GM18951 (cell line): ENCODE data around the gene PRG2.
A peak's percentile ranks its signal among the peaks of the same experiment; 100 is the strongest.

Experiments used
- POLR2A ChIP-seq: IDR thresholded peaks from 4 replicates; pipeline ENCODE4 v1.6.1; 2011; ENCODE audit warnings: mild to moderate bottlenecking; ENCODE audit not compliant: insufficient read length, insufficient read depth; ENCODE audit errors: extremely low read depth
- in situ Hi-C: fragments of 300-500 bp; cut with MboI; formaldehyde crosslinking; loops from one replicate; pipeline ENCODE4 v1.12.0; 2022; ENCODE audit warnings: low sequenced_read_pairs, mixed read lengths, inconsistent platforms; ENCODE audit not compliant: unreplicated experiment

The PRG2 gene

DNA sequence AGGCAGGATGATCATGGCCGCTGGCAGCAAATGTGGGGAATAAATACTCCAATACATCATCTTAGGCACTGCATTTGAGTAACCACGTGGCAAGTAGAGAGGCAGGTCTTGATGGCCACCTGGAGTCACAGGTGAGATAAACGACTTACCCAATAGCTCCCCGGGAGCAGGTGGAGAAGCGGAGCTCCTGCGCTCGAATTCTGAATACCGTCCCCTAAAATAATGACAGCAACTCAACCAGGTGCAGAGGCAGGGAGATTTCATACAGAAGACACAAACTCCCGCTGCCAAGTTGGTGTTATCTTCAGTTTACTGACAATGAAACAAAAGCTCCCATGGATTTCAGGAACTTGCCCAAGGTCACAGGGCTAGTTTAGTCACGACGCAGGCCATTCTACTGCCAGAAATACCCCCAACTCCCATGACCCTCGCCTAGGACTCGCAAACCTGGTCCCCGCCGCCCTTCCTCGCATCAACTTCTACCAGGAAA is 36.0 kb upstream of the PRG2 start:
- in situ Hi-C loops = no loop called here
- TF ChIP-seq POLR2A = no peak

DNA sequence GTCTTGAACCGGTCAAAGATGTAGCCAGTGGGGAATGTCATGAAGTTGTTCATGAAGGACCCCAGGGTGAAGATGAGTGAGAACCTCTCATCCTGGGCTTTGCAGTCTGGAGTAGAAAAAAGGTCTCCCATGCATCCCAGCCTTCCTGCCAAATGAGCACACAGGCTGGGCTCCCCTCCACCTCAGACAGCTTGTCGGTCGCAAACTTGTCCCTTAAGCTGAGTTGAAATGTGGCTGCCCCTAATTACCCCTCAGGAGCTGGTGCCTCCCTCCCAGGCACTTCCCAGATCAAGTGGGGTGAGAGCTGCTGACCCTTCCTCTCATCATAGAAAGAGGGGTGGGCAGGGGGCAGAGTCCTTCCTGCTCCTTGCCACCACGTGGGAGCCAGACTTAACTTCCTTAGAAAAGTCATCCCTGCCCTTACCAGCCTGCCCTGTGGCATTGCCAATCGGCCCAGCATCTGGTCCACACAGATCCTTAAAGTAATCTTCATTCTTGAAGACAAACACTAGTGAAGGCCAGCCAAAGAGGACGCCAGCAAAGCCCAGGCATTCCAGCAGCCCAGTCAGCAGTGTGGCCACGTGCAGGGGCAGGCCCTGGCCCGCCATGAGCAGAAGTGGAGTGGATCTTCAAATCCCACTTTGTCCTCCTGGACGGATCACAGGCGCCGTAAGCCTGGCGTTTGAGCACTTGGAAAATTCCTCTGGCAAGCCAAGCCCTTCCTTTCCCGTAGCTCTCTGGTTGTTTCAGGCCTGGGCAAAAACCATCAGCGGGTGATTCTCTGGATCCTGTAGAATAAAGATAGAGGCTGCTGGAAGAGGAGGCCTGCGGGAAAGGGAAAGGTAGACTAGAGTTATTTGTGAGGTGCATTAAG is 35.4 kb upstream of the PRG2 start:
- no peak for TF ChIP-seq POLR2A
- in situ Hi-C loops = no loop called here

DNA sequence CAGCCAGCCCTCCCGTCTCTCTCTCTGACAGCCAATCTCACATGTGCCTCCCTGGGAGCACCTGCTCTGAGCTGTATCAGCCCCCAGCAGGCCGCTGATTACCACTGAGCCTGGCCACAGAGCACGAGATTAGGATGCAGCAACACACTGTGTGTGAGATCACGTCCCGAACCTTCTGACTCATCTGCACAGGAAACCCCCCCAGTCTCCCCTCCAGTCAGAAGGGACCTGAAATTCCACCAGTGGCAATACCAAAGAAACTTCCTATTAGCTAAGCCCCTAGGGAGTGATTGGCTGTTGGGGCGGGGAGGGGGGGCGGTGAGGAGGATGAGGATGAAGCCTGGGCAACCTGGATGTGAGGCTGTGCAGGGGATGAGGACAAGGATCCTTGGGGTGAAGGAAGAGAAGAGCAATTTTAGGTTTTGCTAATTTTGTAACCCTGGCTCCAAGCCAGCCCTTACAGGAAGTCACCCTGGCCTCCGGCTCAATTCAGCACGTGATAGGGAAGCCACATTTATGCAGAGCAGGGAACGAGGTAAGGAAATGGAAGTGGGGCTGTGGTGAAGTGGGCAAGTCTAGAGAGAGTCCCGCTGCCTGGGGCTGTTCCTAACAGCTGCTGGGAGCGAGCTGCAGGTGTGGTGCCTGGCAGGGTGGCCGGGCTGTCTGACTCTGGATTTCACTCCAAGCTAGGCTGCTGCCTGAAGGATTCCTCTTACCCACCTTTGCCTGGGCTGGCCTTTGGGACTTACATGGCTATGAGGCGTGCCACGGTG is 34.5 kb upstream of the PRG2 start:
- in situ Hi-C loops = no loop called here
- TF ChIP-seq POLR2A = peak; percentile 65

DNA sequence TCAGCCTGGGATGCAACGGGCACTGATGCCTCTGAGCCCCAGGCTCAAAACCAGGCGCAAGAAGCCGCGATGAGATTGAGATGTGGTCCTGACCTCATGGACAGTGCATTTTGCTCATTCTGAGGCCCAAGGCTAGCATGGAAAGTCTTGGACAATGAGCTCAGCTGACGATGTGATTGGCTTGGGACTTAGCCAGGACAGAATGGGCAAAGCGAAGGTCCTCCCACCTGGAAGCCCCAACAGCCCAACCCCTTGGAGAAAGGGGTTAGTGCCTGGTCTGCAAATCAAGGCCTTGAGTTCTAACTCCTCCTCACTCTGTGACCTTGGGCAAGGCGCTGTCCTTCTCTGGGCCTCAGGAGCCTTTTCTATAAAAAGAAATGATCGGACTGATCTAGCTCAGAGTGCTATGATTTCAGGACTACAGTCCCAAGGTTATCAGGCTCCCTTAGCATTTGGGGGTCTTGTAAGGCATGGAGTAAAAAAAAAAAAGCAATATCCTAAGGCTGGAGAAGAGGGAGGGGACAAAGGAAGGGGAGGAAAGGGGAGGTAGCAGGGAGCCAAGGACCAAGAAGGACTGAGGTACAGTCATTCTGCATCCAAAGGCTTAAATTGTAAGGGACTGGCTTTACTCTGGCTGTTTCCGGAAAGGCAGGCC is 33.8 kb upstream of the PRG2 start:
- TF ChIP-seq POLR2A = no peak
- in situ Hi-C loops = no loop called here

DNA sequence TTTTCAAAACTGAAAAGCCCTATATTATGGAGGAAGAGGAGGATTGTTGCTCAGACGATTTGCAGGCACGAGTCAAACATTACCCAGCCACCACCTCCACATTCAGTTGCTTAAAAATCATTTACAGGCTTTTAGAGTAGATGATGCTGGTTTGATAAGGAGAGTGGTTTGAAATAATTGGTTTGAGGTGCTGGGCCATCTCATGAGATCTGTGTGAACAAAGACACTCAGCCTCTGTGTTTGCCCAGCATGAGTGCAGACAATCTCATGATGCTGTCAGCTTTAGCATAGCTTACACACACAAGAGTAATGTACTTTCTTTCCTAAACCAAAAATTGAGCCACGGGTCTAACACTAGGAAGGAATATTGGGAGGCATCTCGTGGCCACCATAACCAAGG is 32.2 kb upstream of the PRG2 start:
- in situ Hi-C loops = no loop called here

DNA sequence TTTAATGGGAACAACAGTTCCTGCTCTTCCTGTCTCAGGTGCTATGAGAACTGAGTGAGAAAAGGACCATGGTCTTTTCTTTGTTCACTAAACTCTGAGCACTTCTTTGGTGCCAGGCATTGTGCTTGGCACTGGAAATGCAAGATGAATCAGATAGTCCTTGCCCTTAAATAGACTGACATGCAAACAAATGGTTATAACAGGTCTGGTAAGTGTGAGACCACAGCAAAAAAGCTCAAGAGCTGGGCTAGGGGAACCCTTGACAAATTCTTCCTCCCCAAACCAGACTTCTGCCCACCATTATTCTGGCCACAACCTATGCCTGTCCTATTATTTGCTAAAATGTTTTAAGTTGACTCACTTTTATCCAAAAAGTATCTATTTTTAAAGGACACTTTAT is 31.4 kb upstream of the PRG2 start:
- in situ Hi-C loops = no loop called here
- no peak for TF ChIP-seq POLR2A

More for the DNA sequence above, 32.2 kb upstream of the PRG2 start:
- TF ChIP-seq POLR2A = no peak

DNA sequence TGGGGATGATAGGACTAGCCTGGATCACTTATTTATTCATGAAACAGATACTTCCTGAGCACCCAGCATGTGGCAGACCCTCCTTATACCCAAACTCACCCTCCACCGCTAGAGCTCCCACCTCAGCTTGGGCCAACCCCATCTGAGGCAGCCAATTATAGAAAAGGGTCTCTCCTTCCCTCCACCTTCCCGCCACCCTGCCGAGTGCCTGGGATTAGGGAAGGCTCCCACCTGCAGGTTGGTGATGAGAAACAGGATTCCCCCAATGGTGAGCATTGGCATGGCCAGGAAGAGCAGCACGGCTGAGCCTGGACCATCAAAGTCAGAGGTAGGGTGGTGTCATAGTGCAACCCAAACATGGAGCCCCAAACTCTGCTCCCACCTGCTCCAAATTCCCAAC is 30.6 kb upstream of the PRG2 start:
- in situ Hi-C loops = no loop called here
- peak; percentile 25 for TF ChIP-seq POLR2A

DNA sequence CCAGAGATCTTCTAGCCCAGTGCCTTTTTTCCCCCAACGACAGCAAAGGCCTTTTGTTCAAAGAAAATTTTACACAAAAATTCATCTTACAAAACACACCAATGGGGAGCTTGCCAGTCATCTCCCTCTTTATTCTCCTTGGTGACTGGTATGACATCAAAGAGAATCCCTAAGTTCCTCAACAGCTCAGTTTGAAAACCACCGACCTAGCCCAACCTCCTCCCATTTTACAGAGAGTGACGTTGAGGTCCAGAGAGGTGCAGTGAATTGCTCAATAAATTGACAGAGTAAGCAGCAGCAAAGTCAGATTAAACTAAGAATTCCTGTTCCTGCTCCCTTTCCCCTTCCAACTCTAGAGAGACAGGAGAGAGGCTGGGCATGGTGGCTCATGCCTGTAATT is 28.7 kb upstream of the PRG2 start:
- no peak for TF ChIP-seq POLR2A
- in situ Hi-C loops = no loop called here

DNA sequence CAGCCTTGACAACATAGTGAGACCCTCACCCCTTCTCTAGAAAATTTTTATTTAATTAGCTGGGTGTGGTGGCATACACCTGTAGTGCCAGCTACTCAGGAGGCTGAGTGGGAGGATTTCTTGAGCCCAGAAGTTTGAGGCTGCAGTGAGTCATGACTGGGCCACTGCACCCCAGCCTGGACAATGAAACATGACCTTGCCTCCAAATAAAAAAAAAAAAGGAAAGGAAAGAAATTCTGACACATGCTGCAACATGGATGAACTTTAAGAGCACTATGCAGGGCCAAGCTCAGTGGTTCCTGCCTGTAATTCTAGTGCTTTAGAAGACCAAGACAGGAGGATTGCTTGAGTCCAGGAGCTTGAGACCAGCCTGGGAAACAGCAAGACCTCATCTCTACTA is 27.7 kb upstream of the PRG2 start:
- TF ChIP-seq POLR2A = no peak
- in situ Hi-C loops = no loop called here

DNA sequence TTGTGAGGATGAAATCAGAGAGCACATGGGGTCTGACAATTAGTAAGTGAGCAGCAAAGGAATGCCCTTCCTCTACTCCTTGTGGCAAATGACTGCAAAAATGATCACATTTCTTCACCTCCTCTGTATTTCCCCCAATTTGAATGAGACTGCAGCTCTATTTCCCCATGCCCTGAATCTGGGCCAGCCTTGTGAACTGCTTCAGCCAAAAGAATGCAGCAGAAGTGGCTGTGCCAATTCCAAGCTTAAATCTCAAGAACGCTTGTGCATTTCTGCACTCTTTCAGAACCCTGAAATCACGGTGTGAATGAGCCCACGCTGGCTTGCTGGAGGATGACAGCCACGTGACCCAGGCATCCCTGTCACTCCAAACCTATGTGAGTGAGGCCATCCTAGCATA is 26.6 kb upstream of the PRG2 start:
- in situ Hi-C loops = no loop called here
- no peak for TF ChIP-seq POLR2A

DNA sequence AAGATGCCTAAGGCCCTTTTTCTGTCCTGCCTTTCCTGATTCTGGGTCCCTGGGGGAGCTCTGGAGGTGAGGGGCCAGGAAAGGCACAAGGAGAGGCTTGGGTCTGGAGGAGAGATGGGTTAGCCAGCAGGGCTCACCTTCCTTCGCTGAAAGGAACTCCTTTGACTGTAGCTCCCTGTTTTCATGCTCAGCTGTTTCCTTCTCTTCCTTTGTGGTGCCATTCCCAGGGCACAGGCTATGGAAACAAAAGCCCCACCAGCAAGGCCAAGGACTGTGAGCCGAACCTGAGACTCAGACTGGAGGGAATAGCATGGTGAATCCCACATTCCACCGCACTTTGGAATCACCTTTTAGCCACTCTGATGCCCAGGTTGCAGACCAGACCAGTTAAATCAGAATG is 26.0 kb upstream of the PRG2 start:
- no peak for TF ChIP-seq POLR2A
- in situ Hi-C loops = no loop called here

DNA sequence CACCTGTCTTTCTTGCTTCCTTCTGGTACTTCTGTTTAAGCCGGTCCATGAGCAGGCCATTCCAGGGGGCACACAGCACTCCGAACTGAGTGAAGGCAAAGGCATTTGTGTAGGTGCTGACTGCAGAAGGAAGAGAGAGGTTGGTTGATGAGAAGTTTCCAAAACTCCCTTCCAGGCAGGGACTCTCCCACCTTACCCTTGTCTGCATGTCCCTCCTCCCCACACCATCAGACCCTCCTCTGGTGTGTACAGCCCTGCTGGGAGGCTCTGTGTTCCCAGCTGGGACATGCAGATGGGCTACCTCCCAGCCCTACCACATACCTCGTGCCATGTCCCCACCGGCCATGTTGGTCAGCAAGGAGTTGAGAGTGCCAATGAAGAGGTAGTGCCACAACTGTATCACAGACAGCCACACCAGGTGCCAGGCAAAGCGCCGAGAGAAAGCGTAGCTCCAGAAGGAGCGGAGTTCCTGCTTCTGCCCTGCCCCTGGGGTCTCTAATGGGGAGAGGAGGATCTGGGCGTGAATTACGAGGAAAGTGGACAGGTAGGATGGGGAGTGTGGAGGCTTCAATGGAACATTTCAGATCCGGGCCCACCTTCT is 24.3 kb upstream of the PRG2 start:
- TF ChIP-seq POLR2A = no peak
- in situ Hi-C loops = no loop called here

DNA sequence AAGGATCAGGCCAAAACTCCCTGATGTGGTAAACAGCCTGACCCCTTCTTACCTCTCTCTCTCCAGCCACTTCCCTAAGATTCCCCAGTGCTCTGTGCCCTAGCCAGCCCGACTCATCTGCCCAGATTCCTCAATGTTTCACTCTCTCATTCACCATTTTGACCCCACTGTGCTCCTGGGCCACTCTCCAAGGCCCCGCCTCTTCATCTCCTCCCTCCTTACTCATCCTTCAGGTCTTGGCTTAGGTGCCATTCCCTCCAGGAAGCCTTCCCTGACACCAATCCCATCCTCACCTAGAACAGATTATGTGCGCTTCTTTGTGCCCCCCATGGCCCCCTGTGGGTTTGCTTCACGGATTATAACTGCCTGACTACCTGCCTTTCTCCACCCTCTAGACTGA is 23.2 kb upstream of the PRG2 start:
- TF ChIP-seq POLR2A = no peak
- in situ Hi-C loops = no loop called here

DNA sequence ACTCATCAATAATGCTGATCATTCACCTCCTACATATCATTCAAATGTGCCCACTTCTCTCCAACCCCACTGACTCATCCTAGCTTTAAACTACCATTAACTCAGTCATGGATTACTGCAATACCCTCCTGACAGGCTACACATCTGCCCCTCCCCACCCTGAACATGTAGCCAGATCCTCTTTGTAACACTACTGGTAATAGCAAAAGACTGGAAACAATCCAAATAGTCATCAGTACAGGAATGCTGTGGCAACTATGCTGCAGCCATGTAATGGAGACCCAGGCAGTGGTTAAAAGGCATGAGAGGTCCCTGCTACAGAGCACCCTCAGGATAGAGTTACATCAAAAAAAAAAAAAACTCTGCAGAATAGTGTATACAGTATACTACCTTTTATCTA is 19.8 kb upstream of the PRG2 start:
- in situ Hi-C loops = no loop called here
- TF ChIP-seq POLR2A = no peak
